ENCODE measurements around the gene HACD2.
A peak's percentile ranks its signal among the peaks of the same experiment; 100 is the strongest.

Gene HACD2

GRCh38 chr3:123457841-123458240, 127.0 kb downstream of the HACD2 start:
- Histone ChIP-seq H3K27ac (no peak overlapping the region), H3K36me3 (ENCODE audit: insufficient read depth, low read length) (no peaks in the 10 kb centered on the region), H3K9ac (ENCODE audit: insufficient read length) (no peak overlapping the region), H3K9me3 (ENCODE audit: low read depth, low read length) (no peaks in the 10 kb centered on the region), H3K4me3 (no peak overlapping the region)
- TF ChIP-seq FOXP2 (optimal IDR thresholded peaks at IDR 0.05; ENCODE audit: control extremely low read depth, extremely low read length, insufficient read depth) (no peak), POLR2AphosphoS5 (IDR thresholded peaks at IDR 0.05; ENCODE audit: borderline replicate concordance, low read depth, low read length) (no peak), EZH2 (IDR thresholded peaks at IDR 0.05) (no peak)
- DNase-seq (ENCODE audit: low read depth, low spot score) = no peak

GRCh38 chr3:123453675-123454074, 131.2 kb downstream of the HACD2 start:
- H3K9ac ChIP-seq (ENCODE audit: insufficient read length) = no peak overlapping the region
- no peak for TF ChIP-seq FOXP2 (optimal IDR thresholded peaks at IDR 0.05; ENCODE audit: control extremely low read depth, extremely low read length, insufficient read depth)
- no peak for TF ChIP-seq POLR2AphosphoS5 (IDR thresholded peaks at IDR 0.05; ENCODE audit: borderline replicate concordance, low read depth, low read length)
- TF ChIP-seq EZH2 (IDR thresholded peaks at IDR 0.05) = no peak
- H3K9me3 ChIP-seq (ENCODE audit: low read depth, low read length) = no peaks in the 10 kb centered on the region
- no peak overlapping the region for H3K27ac ChIP-seq
- no peaks in the 10 kb centered on the region for H3K36me3 ChIP-seq (ENCODE audit: insufficient read depth, low read length)
- H3K4me3 ChIP-seq = no peak overlapping the region
- no peak for DNase-seq (ENCODE audit: low read depth, low spot score)

GRCh38 chr3:123451186-123451585, 133.7 kb downstream of the HACD2 start:
- Histone ChIP-seq H3K9ac (ENCODE audit: insufficient read length) (no peak overlapping the region), H3K36me3 (ENCODE audit: insufficient read depth, low read length) (no peaks in the 10 kb centered on the region), H3K4me3 (no peak overlapping the region), H3K27ac (no peak overlapping the region), H3K9me3 (ENCODE audit: low read depth, low read length) (no peaks in the 10 kb centered on the region)
- DNase-seq (ENCODE audit: low read depth, low spot score) = no peak
- no peak for TF ChIP-seq EZH2 (IDR thresholded peaks at IDR 0.05)
- no peak for TF ChIP-seq POLR2AphosphoS5 (IDR thresholded peaks at IDR 0.05; ENCODE audit: borderline replicate concordance, low read depth, low read length)
- TF ChIP-seq FOXP2 (optimal IDR thresholded peaks at IDR 0.05; ENCODE audit: control extremely low read depth, extremely low read length, insufficient read depth) = no peak

GRCh38 chr3:123449997-123450604, 134.8 kb downstream of the HACD2 start:
- DNase-seq (ENCODE audit: low read depth, low spot score) = no peak
- Histone ChIP-seq H3K4me3 (peak overlapping the region; percentile 82), H3K9ac (ENCODE audit: insufficient read length) (no peak overlapping the region), H3K36me3 (ENCODE audit: insufficient read depth, low read length) (no peaks in the 10 kb centered on the region), H3K9me3 (ENCODE audit: low read depth, low read length) (no peaks in the 10 kb centered on the region), H3K27ac (no peak overlapping the region)
- TF ChIP-seq FOXP2 (optimal IDR thresholded peaks at IDR 0.05; ENCODE audit: control extremely low read depth, extremely low read length, insufficient read depth) (no peak), POLR2AphosphoS5 (IDR thresholded peaks at IDR 0.05; ENCODE audit: borderline replicate concordance, low read depth, low read length) (no peak), EZH2 (IDR thresholded peaks at IDR 0.05) (no peak)

GRCh38 chr3:123449102-123449996, 135.5 kb downstream of the HACD2 start:
- no peaks in the 10 kb centered on the region for H3K9me3 ChIP-seq (ENCODE audit: low read depth, low read length)
- H3K27ac ChIP-seq = no peak overlapping the region
- no peaks in the 10 kb centered on the region for H3K36me3 ChIP-seq (ENCODE audit: insufficient read depth, low read length)
- H3K9ac ChIP-seq (ENCODE audit: insufficient read length) = peak overlapping the region; percentile 59
- no peak for DNase-seq (ENCODE audit: low read depth, low spot score)
- peak overlapping the region; percentile 82 for H3K4me3 ChIP-seq
- no peak for TF ChIP-seq FOXP2 (optimal IDR thresholded peaks at IDR 0.05; ENCODE audit: control extremely low read depth, extremely low read length, insufficient read depth)

GRCh38 chr3:123448536-123449101, 136.2 kb downstream of the HACD2 start, which contains the start of gene ADCY5:
TSS of gene ADCY5 (minus strand) at chr3:123449090. CDS start at chr3:123448545, 545 bp downstream.
- no peak for DNase-seq (ENCODE audit: low read depth, low spot score)
- no peak for TF ChIP-seq FOXP2 (optimal IDR thresholded peaks at IDR 0.05; ENCODE audit: control extremely low read depth, extremely low read length, insufficient read depth)
- TF ChIP-seq POLR2AphosphoS5 (IDR thresholded peaks at IDR 0.05; ENCODE audit: borderline replicate concordance, low read depth, low read length) = no peak
- TF ChIP-seq EZH2 (IDR thresholded peaks at IDR 0.05) = no peak
- Histone ChIP-seq H3K36me3 (ENCODE audit: insufficient read depth, low read length) (no peaks in the 10 kb centered on the region), H3K27ac (no peak within 1 kb of the TSS), H3K4me3 (peak within 1 kb of the TSS; percentile 82), H3K9ac (ENCODE audit: insufficient read length) (peak within 1 kb of the TSS; percentile 59), H3K9me3 (ENCODE audit: low read depth, low read length) (no peaks in the 10 kb centered on the region)

- Histone ChIP-seq H3K27ac (no peak overlapping the region), H3K36me3 (ENCODE audit: insufficient read depth, low read length) (no peaks in the 10 kb centered on the region), H3K4me3 (peak overlapping the region; percentile 82), H3K9ac (ENCODE audit: insufficient read length) (peak overlapping the region; percentile 59), H3K9me3 (ENCODE audit: low read depth, low read length) (no peaks in the 10 kb centered on the region)
- DNase-seq (ENCODE audit: low read depth, low spot score) = no peak
- TF ChIP-seq FOXP2 (optimal IDR thresholded peaks at IDR 0.05; ENCODE audit: control extremely low read depth, extremely low read length, insufficient read depth) = no peak
- TF ChIP-seq EZH2 (IDR thresholded peaks at IDR 0.05) = no peak
- no peak for TF ChIP-seq POLR2AphosphoS5 (IDR thresholded peaks at IDR 0.05; ENCODE audit: borderline replicate concordance, low read depth, low read length)
Observed at GRCh38 chr3:123447749-123448517, 136.9 kb downstream of the HACD2 start.

GRCh38 chr3:123447416-123447748, 137.5 kb downstream of the HACD2 start:
- no peaks in the 10 kb centered on the region for H3K9me3 ChIP-seq (ENCODE audit: low read depth, low read length)
- H3K27ac ChIP-seq = no peak overlapping the region
- H3K9ac ChIP-seq (ENCODE audit: insufficient read length) = peak overlapping the region; percentile 19
- no peak for TF ChIP-seq POLR2AphosphoS5 (IDR thresholded peaks at IDR 0.05; ENCODE audit: borderline replicate concordance, low read depth, low read length)
- TF ChIP-seq FOXP2 (optimal IDR thresholded peaks at IDR 0.05; ENCODE audit: control extremely low read depth, extremely low read length, insufficient read depth) = no peak
- no peak for TF ChIP-seq EZH2 (IDR thresholded peaks at IDR 0.05)
- peak overlapping the region; percentile 73 for H3K4me3 ChIP-seq
- H3K36me3 ChIP-seq (ENCODE audit: insufficient read depth, low read length) = no peaks in the 10 kb centered on the region
- DNase-seq (ENCODE audit: low read depth, low spot score) = no peak

Measured in SK-N-MC (cell line).